PC-9 (cell line): Measurements from ENCODE around the gene ATP6V1G2.

Source experiments
- EZH2 ChIP-seq: fragments of 200-600 bp; sonication (generic); IDR thresholded peaks from 2 replicates; pipeline ENCODE4 v1.8.0; 2017; ENCODE audit warnings: antibody characterized with exemption, low read depth
- TF ChIP-seq, protein P1 (sequence below): fragments of 200-600 bp; sonication (generic); conservative IDR thresholded peaks from 2 replicates; pipeline ENCODE4 v1.6.1; 2017; ENCODE audit warnings: mixed run types, antibody characterized with exemption, mild to moderate bottlenecking, moderate library complexity

DNA sequence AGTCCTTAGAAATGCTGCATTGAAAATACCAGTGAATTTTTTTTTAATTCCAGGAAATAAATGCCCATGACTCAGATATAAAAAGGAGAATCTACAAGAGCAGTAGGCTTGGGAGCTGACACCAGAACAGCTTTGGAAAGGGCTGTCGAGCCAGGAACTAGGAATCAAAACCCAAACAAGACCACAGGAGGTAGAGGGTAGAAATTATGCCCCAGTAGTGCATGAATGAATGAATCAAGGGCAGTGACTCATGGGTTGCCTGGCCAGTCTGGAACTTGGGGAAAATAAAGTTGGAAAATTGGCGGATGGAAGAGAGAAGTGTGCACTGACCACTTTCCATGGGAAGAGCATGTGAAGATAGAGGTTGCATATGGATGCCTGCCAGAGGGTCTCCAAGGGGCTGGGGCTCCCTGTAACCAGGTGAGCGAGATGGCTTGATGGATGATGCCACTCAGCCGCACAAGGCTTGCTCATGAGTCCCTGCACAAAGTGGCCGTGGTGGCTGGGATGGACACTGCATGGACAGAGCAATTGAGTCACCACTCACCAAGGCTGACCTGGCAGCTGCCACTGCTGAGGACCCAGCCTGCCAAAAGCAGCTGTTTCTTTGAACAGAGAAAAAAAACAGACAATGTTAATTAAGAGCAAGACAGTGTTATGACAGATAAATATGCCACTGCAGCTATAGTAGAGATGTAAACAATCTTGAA lies 32.8 kb downstream of the ATP6V1G2 start:
- TF ChIP-seq, protein P1, sequence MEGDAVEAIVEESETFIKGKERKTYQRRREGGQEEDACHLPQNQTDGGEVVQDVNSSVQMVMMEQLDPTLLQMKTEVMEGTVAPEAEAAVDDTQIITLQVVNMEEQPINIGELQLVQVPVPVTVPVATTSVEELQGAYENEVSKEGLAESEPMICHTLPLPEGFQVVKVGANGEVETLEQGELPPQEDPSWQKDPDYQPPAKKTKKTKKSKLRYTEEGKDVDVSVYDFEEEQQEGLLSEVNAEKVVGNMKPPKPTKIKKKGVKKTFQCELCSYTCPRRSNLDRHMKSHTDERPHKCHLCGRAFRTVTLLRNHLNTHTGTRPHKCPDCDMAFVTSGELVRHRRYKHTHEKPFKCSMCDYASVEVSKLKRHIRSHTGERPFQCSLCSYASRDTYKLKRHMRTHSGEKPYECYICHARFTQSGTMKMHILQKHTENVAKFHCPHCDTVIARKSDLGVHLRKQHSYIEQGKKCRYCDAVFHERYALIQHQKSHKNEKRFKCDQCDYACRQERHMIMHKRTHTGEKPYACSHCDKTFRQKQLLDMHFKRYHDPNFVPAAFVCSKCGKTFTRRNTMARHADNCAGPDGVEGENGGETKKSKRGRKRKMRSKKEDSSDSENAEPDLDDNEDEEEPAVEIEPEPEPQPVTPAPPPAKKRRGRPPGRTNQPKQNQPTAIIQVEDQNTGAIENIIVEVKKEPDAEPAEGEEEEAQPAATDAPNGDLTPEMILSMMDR: no peak
- no peak for TF ChIP-seq EZH2
